ENCODE results near the gene SH3BP2. TPM values are rescaled to one million over a fixed set of nuclear protein-coding genes. Genes with fewer than 3 reads are reported as not detected.

SH3BP2 gene
- total RNA-seq, 2 experiments from 2014 or later = 10.9 to 31.6 TPM

DNA sequence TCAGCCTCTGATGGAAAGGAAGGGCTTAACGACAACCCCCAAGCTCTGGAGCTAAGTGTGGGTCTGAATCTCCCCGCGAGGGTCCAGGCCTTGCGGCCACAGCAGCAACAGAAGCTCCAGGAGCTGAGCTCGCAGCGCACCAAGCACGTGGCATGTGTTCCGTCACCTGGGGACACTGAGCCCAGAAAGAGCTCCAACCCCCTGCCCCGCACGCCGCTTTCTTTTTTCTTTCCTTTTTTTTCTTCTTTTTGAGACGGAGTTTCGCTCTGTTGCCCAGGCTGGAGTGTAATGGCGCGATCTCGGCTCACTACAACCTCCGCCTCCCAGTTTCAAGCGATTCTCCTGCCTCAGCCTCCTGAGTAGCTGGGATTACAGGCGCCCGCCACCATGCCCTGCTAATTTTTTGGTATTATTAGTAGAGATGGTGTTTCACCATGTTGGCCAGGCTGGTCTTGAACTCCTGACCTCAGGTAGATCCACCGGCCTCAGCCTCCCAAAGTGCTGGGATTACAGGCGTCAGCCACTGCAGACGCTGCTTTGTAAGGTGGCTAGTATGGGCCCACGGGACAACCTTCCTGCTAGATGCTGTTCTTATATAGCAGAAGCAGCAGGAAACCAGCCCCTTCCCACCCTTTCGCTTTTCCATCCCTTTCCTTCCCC is 36.1 kb upstream of the SH3BP2 start:
- no peaks in the 10 kb centered on the region for H3K9me2 ChIP-seq (ENCODE audit: insufficient read depth, low read length)
- H3K9me3 ChIP-seq (ENCODE audit: low read length) = no peaks in the 10 kb centered on the region
- H3K4me2 ChIP-seq (ENCODE audit: low read length) = peak overlapping the region; percentile 68
- no peak for DNase-seq (ENCODE audit: low spot score)
- BruUV-seq (replicated peaks) = no TSS peak
- no peaks in the 10 kb centered on the region for H4K20me1 ChIP-seq (ENCODE audit: insufficient read depth, low read length)
- H3K4me1 ChIP-seq (ENCODE audit: insufficient read depth, low read length, poor library complexity, severe bottlenecking) = peaks cover 12% of the 10 kb centered on the region
- no peaks in the 10 kb centered on the region for H3K36me3 ChIP-seq (ENCODE audit: insufficient read depth, low read length)
- CTCF ChIA-PET (ENCODE audit: unreplicated experiment) = no interaction called here
- no peak overlapping the region for H3K27ac ChIP-seq (ENCODE audit: low read depth, low read length, poor library complexity, severe bottlenecking)
- H3K4me3 ChIP-seq (ENCODE audit: low read depth, low read length, poor library complexity, severe bottlenecking) = peak overlapping the region; percentile 56
- POLR2A ChIA-PET = interaction anchor here (1.2 kb wide), 1 partner anchor 29 kb away, joined by 3 read pairs; no protein-coding TSS in a partner anchor
- H3K79me2 ChIP-seq (ENCODE audit: insufficient read depth, low read depth, low read length) = peaks cover 6% of the 10 kb centered on the region; the same call in 1 of the 2 replicates
- peak overlapping the region; percentile 64; the same call in 1 of the 2 replicates for H2AFZ ChIP-seq (ENCODE audit: low read length)
- intact Hi-C loops (cut with micrococcal nuclease; ENCODE audit: unreplicated experiment) = no loop called here
- TF ChIP-seq EZH2phosphoT487 (IDR thresholded peaks at IDR 0.05; ENCODE audit: borderline replicate concordance, low read depth, low read length) = no peak
- TF ChIP-seq, protein P1, sequence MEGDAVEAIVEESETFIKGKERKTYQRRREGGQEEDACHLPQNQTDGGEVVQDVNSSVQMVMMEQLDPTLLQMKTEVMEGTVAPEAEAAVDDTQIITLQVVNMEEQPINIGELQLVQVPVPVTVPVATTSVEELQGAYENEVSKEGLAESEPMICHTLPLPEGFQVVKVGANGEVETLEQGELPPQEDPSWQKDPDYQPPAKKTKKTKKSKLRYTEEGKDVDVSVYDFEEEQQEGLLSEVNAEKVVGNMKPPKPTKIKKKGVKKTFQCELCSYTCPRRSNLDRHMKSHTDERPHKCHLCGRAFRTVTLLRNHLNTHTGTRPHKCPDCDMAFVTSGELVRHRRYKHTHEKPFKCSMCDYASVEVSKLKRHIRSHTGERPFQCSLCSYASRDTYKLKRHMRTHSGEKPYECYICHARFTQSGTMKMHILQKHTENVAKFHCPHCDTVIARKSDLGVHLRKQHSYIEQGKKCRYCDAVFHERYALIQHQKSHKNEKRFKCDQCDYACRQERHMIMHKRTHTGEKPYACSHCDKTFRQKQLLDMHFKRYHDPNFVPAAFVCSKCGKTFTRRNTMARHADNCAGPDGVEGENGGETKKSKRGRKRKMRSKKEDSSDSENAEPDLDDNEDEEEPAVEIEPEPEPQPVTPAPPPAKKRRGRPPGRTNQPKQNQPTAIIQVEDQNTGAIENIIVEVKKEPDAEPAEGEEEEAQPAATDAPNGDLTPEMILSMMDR (conservative IDR thresholded peaks at IDR 0.05; ENCODE audit: low read length) = no peak

GRCh38 chr4:2757426-2757825 is 35.5 kb upstream of the SH3BP2 start:
- Histone ChIP-seq H3K79me2 (ENCODE audit: insufficient read depth, low read depth, low read length) (peaks cover 6% of the 10 kb centered on the region; the same call in 1 of the 2 replicates), H3K27ac (ENCODE audit: low read depth, low read length, poor library complexity, severe bottlenecking) (no peak overlapping the region), H3K9me3 (ENCODE audit: low read length) (no peaks in the 10 kb centered on the region), H3K9me2 (ENCODE audit: insufficient read depth, low read length) (no peaks in the 10 kb centered on the region), H3K4me2 (ENCODE audit: low read length) (no peak overlapping the region), H3K36me3 (ENCODE audit: insufficient read depth, low read length) (no peaks in the 10 kb centered on the region), H3K4me1 (ENCODE audit: insufficient read depth, low read length, poor library complexity, severe bottlenecking) (peaks cover 12% of the 10 kb centered on the region), H3K4me3 (ENCODE audit: low read depth, low read length, poor library complexity, severe bottlenecking) (no peak overlapping the region), H4K20me1 (ENCODE audit: insufficient read depth, low read length) (no peaks in the 10 kb centered on the region), H2AFZ (ENCODE audit: low read length) (no peak overlapping the region)
- TF ChIP-seq, protein P1 (conservative IDR thresholded peaks at IDR 0.05; ENCODE audit: low read length) = no peak
- no peak for TF ChIP-seq EZH2phosphoT487 (IDR thresholded peaks at IDR 0.05; ENCODE audit: borderline replicate concordance, low read depth, low read length)
- DNase-seq (ENCODE audit: low spot score) = no peak
- CTCF ChIA-PET (ENCODE audit: unreplicated experiment) = no interaction called here
- no TSS peak for BruUV-seq (replicated peaks)
- POLR2A ChIA-PET = interaction anchor here (0.6 kb wide), 1 partner anchor 61 kb away, joined by 3 read pairs; no protein-coding TSS in a partner anchor
- intact Hi-C loops (cut with micrococcal nuclease; ENCODE audit: unreplicated experiment) = no loop called here

Data from OCI-LY7 (cell line).